Mucosa of stomach (tissue), 1 donor: ENCODE results near the gene REEP3.

Experiments
- H3K27me3 ChIP-seq: one replicate; pipeline ENCODE4 v1.7.0; 2013; ENCODE audit warnings: mild to moderate bottlenecking, low read length; ENCODE audit not compliant: control insufficient read depth, insufficient read depth
- H3K36me3 ChIP-seq: one replicate; pipeline ENCODE4 v1.7.0; 2013; ENCODE audit warnings: low read length; ENCODE audit not compliant: control insufficient read depth, insufficient read depth
- H3K4me1 ChIP-seq: one replicate; pipeline ENCODE4 v1.7.0; 2013; ENCODE audit warnings: mild to moderate bottlenecking, low read length; ENCODE audit not compliant: control insufficient read depth, insufficient read depth
- H3K4me3 ChIP-seq: one replicate; pipeline ENCODE4 v1.7.0; 2013; ENCODE audit warnings: low read length
- H3K9ac ChIP-seq: one replicate; pipeline ENCODE4 v1.7.0; 2013; ENCODE audit warnings: mild to moderate bottlenecking, low read length, moderate library complexity
- H3K9me3 ChIP-seq: one replicate; pipeline ENCODE4 v1.7.0; 2013; ENCODE audit warnings: mild to moderate bottlenecking, low read length, moderate library complexity; ENCODE audit not compliant: control insufficient read depth
- donor health status: Pancreatic carcinoma.

REEP3 gene

DNA sequence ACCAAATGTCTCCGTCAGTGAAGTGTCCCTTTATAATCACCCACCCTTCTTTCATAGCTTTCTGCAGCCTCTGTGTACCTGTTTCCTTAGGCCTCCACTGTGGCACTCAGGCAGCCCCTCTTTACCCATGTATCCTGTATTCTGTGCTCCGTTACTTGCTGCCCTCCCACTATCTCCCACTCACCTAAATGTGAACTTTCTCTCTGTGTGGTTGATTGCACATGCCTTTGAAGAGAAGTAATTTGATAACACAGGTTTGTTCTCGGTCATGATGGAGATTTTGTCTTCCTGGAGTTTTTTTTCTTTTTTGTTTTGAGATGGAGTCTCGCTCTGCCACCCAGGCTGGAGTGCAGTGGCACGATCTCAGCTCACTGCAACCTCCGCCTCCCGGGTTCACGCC lies 61.5 kb downstream of the REEP3 start:
- Histone ChIP-seq H3K4me3 (no peak overlapping the region), H3K36me3 (no peaks in the 10 kb centered on the region), H3K4me1 (no peaks in the 10 kb centered on the region), H3K27me3 (no peaks in the 10 kb centered on the region), H3K9me3 (no peaks in the 10 kb centered on the region), H3K9ac (no peak overlapping the region)

DNA sequence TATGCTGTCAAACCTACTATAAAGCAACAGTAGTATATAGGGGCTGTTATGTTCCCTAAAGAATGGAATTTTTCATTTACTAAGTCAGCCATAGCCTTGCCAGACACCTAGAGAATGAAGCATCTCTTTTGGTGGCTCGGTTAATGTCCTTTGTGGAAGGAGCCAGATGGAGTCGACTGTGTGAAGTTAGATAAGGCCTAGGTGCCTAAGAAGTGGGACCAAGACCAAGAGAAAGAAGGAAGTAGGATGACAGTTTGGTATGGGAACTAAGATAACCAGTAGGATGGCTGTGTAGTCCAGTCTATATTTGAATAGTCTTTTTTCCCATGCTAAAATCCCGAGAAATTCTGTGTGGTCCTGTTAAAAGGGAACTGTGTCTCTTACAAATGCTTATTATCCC lies 62.2 kb downstream of the REEP3 start:
- no peak overlapping the region for H3K4me3 ChIP-seq
- H3K27me3 ChIP-seq, result no peaks in the 10 kb centered on the region
- no peaks in the 10 kb centered on the region for H3K4me1 ChIP-seq
- no peaks in the 10 kb centered on the region for H3K36me3 ChIP-seq
- no peaks in the 10 kb centered on the region for H3K9me3 ChIP-seq
- no peak overlapping the region for H3K9ac ChIP-seq

DNA sequence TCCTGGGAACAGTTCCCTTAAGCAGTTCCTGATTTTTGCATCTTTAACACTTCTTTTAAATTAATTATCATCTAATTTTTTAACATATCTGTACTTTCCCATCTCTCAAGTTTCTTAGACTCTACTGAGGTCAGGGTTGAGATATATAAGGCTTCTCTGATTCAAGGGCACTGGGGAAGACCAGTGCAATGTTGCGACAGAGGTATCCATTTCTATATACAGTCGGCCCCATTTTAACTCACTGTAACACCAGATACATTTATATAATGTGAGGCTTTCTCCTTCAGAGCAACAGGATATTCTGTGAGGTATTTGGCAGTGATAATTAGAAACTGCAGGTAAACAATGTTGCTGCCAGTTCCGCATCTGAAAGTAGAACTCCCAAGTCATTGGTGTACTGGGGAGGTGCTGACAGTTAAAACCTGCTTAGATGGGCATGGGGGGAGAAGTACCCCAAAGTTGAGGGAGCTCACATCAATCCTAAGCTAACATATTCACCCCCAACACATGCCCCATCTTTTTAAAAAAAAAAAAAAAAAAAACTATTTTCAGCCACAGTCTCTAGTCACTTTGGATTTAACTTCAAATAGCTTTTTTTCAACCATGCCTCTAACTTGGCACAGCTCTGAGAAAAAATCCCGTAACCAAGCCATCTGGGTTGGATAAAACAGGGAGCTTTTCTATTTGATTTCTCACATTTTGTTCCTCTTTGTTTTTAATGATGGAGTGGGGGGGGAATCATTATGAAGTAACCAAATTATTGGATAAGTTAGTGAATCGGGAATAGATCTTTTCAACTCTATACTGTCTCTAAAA lies 62.9 kb downstream of the REEP3 start:
- Histone ChIP-seq H3K4me1 (peaks cover 6% of the 10 kb centered on the region), H3K9ac (no peak overlapping the region), H3K4me3 (no peak overlapping the region), H3K27me3 (no peaks in the 10 kb centered on the region), H3K9me3 (no peaks in the 10 kb centered on the region), H3K36me3 (no peaks in the 10 kb centered on the region)

DNA sequence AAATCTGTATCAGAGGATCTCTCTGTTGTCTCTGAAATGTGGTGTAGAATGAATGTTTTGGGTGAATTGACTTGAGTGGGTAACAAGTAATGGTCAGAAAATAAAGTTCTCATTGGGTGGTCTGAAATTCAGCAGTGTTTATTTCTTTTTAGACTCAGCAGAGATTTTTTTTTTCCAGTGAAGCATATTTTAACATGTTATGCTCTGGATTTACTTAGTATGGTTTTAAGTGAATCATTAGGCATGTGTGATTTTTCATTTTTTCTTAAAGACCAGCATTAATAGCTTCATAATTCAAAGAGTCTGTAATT lies 63.5 kb downstream of the REEP3 start:
- no peaks in the 10 kb centered on the region for H3K27me3 ChIP-seq
- H3K4me1 ChIP-seq, result peaks cover 11% of the 10 kb centered on the region
- H3K9ac ChIP-seq, result no peak overlapping the region
- no peaks in the 10 kb centered on the region for H3K9me3 ChIP-seq
- no peak overlapping the region for H3K4me3 ChIP-seq
- H3K36me3 ChIP-seq, result no peaks in the 10 kb centered on the region

DNA sequence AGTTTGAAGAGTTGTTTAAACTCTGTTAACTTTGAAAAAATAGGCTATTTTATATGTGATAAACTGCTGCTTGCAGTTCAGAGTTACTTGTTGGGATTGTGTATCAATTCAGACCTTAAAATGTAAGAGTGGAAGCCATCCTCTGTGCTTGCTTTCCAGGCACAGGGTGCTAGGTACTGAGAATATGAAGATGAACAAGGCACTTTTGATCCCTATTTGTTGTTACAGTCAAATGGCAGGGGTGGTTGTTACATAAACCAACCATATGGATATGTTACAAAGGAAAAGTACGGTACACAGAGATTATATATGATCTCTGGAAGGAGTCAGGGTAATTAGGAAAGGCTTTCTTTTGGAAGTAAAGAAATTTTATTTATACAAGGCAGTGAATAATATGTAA lies 63.8 kb downstream of the REEP3 start:
- peaks cover 11% of the 10 kb centered on the region for H3K4me1 ChIP-seq
- H3K9me3 ChIP-seq, result no peaks in the 10 kb centered on the region
- no peaks in the 10 kb centered on the region for H3K36me3 ChIP-seq
- H3K4me3 ChIP-seq, result no peak overlapping the region
- H3K9ac ChIP-seq, result no peak overlapping the region
- no peaks in the 10 kb centered on the region for H3K27me3 ChIP-seq

DNA sequence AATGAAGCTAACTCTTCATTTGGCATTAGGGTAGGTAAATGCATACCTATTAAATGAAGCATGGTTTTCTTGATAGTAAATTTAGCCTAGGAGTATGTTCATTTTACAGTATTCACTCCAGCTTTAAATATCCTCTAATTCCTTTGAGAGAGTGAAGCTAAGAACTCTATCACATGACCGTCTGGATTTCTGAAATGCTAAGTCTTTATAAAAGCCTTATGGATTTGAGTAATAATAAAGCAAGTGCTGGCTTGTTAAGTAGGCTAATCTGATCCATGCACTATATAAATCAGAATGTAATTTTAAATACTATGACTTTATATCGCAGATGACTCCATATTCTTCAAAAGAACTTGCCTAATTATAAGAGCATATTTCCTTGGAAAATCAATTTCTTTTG lies 64.8 kb downstream of the REEP3 start:
- H3K36me3 ChIP-seq, result no peaks in the 10 kb centered on the region
- no peaks in the 10 kb centered on the region for H3K27me3 ChIP-seq
- H3K4me1 ChIP-seq, result peaks cover 11% of the 10 kb centered on the region
- H3K9ac ChIP-seq, result no peak overlapping the region
- no peaks in the 10 kb centered on the region for H3K9me3 ChIP-seq
- no peak overlapping the region for H3K4me3 ChIP-seq

DNA sequence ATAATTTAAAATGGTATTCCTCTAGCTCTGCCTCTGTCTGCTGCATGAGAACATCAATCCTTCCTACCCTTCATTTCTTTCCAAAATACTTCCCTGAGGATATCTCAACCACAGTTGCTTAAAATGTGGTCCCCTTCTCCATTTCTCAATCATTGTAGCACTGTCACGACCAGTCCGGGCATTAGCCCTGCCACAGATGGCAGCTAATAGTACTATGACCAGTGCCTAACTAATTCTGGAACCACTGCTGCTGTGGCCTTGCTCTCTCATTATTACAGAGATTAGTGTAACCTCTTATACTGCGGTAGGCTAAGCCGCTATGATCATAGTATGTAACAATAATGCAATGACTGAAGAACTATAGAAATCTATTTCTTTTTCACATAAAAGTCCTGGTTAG lies 66.0 kb downstream of the REEP3 start:
- no peaks in the 10 kb centered on the region for H3K36me3 ChIP-seq
- no peak overlapping the region for H3K9ac ChIP-seq
- H3K4me3 ChIP-seq, result no peak overlapping the region
- H3K27me3 ChIP-seq, result no peaks in the 10 kb centered on the region
- H3K9me3 ChIP-seq, result no peaks in the 10 kb centered on the region
- H3K4me1 ChIP-seq, result peaks cover 11% of the 10 kb centered on the region

DNA sequence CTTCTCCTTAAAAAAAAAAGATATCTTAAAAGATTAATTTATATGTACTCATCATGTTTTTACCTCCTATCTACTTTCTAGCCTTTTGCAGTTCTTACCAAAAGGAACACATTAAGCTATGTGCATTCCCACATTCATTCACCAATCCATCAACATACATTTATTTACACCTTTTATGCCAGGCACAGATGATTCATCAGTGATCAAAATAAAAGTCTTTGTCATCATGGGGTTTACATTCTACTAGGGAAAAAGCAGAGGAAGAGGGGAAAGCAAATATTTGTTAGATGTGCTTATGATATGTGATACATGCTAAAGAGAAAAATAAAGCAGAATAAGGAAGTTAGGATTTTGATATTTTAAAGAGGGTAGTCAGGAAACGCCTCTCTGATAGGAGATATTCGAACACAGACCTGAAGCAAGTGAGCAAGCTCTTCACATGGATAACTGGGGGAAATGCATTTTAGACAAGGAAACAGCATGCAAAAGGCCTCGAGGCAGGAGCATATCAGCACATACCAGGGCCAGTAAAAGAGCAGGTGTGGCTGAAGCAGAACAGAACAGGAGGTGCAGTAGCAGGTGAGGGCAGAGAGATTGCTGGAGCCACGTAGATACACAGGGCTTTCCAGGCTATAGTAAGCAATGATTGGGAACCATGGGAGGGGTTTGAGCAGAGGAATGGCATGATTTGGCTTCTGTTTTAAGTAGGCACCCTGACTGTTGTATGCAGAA lies 67.4 kb downstream of the REEP3 start:
- no peak overlapping the region for H3K9ac ChIP-seq
- H3K4me1 ChIP-seq, result peaks cover 11% of the 10 kb centered on the region
- no peaks in the 10 kb centered on the region for H3K36me3 ChIP-seq
- H3K4me3 ChIP-seq, result no peak overlapping the region
- H3K9me3 ChIP-seq, result no peaks in the 10 kb centered on the region
- H3K27me3 ChIP-seq, result no peaks in the 10 kb centered on the region

DNA sequence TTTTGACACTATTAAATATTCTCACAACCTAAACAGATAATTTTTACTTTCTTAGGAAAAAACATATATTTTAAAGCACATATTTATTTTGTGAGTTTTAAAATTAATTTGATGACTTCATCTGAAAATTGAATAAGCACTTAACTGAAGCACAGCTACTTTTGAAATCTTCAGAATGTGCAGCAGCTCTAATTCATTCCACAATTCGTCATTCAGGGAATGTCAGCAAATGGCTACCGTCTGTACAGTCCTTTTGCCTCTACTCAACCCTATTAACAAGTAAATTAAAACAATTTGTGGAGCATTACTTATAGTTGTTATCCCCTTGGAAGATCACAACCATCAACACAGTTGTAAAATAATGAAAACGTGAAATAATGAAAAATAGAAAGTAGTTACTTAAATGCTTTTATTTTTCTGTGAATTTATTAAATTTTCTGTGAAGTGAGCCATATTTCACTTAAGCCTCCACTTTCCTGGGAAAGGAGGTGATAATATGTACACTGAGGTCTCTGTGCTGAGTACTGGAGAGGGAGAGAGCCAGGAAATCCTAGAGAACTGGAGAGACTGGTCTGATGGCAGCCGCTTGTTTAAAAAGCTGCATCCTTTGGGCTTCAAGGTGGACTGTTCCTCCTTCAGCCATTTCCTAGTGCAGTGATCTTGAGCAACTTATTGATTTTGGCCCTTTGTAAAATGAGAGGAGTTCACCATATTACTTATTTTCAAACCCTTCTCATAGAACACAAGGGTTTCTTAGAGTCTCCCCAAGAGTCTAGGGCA lies 70.6 kb downstream of the REEP3 start:
- Histone ChIP-seq H3K4me1 (peaks cover 11% of the 10 kb centered on the region), H3K27me3 (no peaks in the 10 kb centered on the region), H3K36me3 (no peaks in the 10 kb centered on the region), H3K9me3 (no peaks in the 10 kb centered on the region), H3K9ac (no peak overlapping the region), H3K4me3 (no peak overlapping the region)

DNA sequence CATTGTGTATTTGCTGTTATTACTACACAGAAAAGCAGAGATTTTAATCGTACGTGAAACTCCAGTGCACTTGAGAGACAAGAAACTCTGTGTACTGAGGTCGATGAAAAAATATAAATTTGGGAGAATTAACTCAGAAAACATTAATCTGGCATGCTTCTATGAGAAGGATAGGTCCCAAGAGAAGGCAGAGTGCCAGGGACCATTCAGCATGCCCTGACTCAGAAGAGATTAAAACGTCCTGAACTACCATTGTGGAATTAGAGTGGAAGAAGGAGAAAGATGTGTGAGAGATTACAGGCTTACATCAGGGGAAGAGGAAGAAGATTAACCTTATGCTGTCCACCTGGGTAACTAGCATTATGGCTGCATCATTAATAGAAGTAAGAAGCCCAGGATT lies 72.4 kb downstream of the REEP3 start:
- Histone ChIP-seq H3K9me3 (no peaks in the 10 kb centered on the region), H3K9ac (no peak overlapping the region), H3K4me1 (peaks cover 10% of the 10 kb centered on the region), H3K27me3 (no peaks in the 10 kb centered on the region), H3K4me3 (no peak overlapping the region), H3K36me3 (no peaks in the 10 kb centered on the region)

DNA sequence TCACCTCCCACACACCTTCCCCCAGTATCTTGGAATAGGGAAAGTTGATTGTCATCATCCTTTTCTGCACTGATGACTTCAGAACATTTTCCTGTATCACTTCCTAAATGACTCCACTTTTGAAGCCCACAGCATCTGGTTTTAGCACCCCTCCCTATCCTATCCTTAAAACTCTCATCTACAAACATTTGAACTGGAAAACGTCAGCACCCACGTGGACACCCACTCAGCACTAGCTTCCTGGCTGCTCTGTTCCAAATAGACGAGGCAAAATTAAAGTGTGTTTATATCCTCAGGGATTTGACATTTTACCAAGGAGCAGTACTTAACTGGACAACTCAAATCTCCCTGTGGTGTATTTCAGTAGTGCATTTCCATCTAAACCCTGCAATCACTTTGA lies 73.9 kb downstream of the REEP3 start:
- Histone ChIP-seq H3K36me3 (no peaks in the 10 kb centered on the region), H3K9ac (no peak overlapping the region), H3K27me3 (no peaks in the 10 kb centered on the region), H3K4me1 (no peaks in the 10 kb centered on the region), H3K4me3 (no peak overlapping the region), H3K9me3 (no peaks in the 10 kb centered on the region)

DNA sequence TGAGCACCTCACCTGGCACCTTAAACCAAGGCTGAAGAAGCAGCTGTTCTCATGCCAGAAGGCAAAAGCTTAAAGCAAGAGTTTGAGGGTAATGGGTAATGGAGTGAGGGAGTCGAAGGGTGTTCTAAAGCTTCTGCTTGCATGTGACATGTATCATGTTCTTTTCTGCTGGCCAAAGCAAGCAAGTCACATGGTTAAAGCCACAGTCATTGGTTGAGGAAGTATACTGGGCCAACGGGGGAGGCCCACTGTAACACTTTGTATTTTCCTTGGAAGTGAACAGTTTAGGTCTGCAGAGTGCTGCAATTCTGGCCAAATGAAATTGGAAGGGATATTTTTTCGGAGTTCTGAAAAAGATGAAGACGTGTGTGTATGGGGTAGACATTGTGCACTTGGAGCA lies 75.7 kb downstream of the REEP3 start:
- Histone ChIP-seq H3K9ac (no peak overlapping the region), H3K9me3 (no peaks in the 10 kb centered on the region), H3K4me3 (no peak overlapping the region), H3K4me1 (no peaks in the 10 kb centered on the region), H3K36me3 (no peaks in the 10 kb centered on the region), H3K27me3 (no peaks in the 10 kb centered on the region)
